Peyer's patch (tissue), 4 donors: ENCODE data around the gene TSHZ3.

Experiments
- POLR2A ChIP-seq, 2 donors: fragments of 450-650 bp; IDR thresholded peaks; one replicate each; pipeline ENCODE4 v1.5.1; 2017; ENCODE audit warnings: antibody characterized with exemption in 2 of 2, mild to moderate bottlenecking in 2 of 2, moderate library complexity in 2 of 2
- TF ChIP-seq, protein P1 (sequence below), 6 experiments: fragments of 450-650 bp in 4 of 6; fragments of 200-600 bp in 2 of 6; sonication (generic) in 1 of 6; IDR thresholded peaks; one replicate each; pipeline ENCODE4 v1.5.1; 2017 to 2019; ENCODE audit warnings: antibody characterized with exemption in 6 of 6, mild to moderate bottlenecking in 3 of 6, moderate library complexity in 1 of 6

DNA sequence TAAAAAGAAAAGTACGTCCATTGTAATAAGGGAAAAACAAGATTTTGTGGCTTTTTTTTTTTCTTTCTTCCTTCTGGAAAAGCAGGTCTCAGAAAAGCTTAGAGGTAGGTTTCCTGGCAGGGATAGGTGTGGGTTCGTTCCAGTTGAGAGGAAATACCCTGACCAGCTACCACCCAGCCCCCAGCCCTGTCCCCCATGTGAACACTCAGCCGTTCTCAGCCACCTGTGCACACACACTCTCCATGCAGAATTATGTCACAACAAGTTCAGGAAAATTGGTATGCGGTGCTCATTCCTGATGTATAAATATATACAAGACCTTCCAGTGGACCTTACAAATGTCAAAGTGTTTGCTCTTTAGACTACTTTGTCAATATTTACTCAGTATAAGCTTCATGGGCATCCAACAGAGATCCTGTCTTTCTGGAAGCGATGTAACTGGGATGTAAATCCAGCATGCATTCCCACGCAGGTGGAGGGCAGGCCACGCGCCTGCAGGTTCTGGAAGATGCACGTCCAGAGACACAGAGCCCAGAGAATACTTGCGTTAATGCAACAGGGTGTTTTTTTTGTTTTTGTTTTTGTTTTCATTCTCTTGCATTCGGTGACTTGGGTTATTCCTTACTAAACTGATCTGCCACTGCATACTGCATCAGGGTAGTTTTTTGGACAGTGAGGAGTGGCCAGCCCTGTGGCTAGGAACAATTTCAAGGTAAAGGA lies 68.8 kb downstream of the TSHZ3 start:
- TF ChIP-seq POLR2A (IDR thresholded peaks at IDR 0.05): no peak
- TF ChIP-seq, protein P1, sequence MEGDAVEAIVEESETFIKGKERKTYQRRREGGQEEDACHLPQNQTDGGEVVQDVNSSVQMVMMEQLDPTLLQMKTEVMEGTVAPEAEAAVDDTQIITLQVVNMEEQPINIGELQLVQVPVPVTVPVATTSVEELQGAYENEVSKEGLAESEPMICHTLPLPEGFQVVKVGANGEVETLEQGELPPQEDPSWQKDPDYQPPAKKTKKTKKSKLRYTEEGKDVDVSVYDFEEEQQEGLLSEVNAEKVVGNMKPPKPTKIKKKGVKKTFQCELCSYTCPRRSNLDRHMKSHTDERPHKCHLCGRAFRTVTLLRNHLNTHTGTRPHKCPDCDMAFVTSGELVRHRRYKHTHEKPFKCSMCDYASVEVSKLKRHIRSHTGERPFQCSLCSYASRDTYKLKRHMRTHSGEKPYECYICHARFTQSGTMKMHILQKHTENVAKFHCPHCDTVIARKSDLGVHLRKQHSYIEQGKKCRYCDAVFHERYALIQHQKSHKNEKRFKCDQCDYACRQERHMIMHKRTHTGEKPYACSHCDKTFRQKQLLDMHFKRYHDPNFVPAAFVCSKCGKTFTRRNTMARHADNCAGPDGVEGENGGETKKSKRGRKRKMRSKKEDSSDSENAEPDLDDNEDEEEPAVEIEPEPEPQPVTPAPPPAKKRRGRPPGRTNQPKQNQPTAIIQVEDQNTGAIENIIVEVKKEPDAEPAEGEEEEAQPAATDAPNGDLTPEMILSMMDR (IDR thresholded peaks at IDR 0.05): no peak
